GM21825 (cell line): ENCODE data around the gene DDX59.

ENCODE experiments used
- ATAC-seq: cut with Tn5 transposase; IDR thresholded peaks from one replicate; pipeline ENCODE4 v1.9.1; 2021; ENCODE audit warnings: mild to moderate bottlenecking, moderate library complexity; ENCODE audit not compliant: unreplicated experiment

DDX59 gene

GRCh38 chr1:200671235-200671786, 1.6 kb upstream of the DDX59 start:
- ATAC-seq: no peak

GRCh38 chr1:200670242-200671118, 773 bp upstream of the DDX59 start:
- ATAC-seq: peak; percentile 12

- no peak for ATAC-seq
Measured at GRCh38 chr1:200668514-200669313, 993 bp downstream of the DDX59 start.

GRCh38 chr1:200666309-200666708, 3.4 kb downstream of the DDX59 start:
- no peak for ATAC-seq

- no peak for ATAC-seq
Measured at GRCh38 chr1:200665861-200666260, 3.8 kb downstream of the DDX59 start.

GRCh38 chr1:200660719-200661118, 9.0 kb downstream of the DDX59 start:
- no peak for ATAC-seq

- ATAC-seq: no peak
Measured at GRCh38 chr1:200659269-200659668, 10.4 kb downstream of the DDX59 start.

- ATAC-seq: no peak
Measured at GRCh38 chr1:200658037-200658818, 11.5 kb downstream of the DDX59 start.

GRCh38 chr1:200654660-200655059, 15.0 kb downstream of the DDX59 start:
- ATAC-seq: peak; percentile 94

- ATAC-seq: peak; percentile 32
Measured at GRCh38 chr1:200653022-200653462, 16.7 kb downstream of the DDX59 start.

- ATAC-seq: no peak
Measured at GRCh38 chr1:200652378-200652777, 17.3 kb downstream of the DDX59 start.

- no peak for ATAC-seq
Measured at GRCh38 chr1:200646515-200646914, 23.2 kb downstream of the DDX59 start.

- ATAC-seq: no peak
Measured at GRCh38 chr1:200644021-200644420, 25.7 kb downstream of the DDX59 start.

GRCh38 chr1:200642481-200642880, 27.2 kb downstream of the DDX59 start:
- no peak for ATAC-seq

- ATAC-seq: no peak
Measured at GRCh38 chr1:200640963-200641401, 28.7 kb downstream of the DDX59 start.

- ATAC-seq: no peak
Measured at GRCh38 chr1:200640373-200640962, 29.2 kb downstream of the DDX59 start.

- no peak for ATAC-seq
Measured at GRCh38 chr1:200638073-200638472, 31.6 kb downstream of the DDX59 start.

- no peak for ATAC-seq
Measured at GRCh38 chr1:200636681-200637080, 33.0 kb downstream of the DDX59 start.

GRCh38 chr1:200634261-200635122, 35.2 kb downstream of the DDX59 start:
- ATAC-seq: no peak
